Coronary artery (tissue), 2 donors: Measurements from ENCODE around the gene MTRF1.

Source experiments
- DNase-seq: peaks from one replicate; pipeline ENCODE4 v3.0.0-alpha.2; 2017; ENCODE audit warnings: low spot score
- H3K27ac ChIP-seq, 2 donors: fragments of 200-600 bp; sonication (generic); one replicate each; pipeline ENCODE4 v1.5.1; 2016 to 2019
- H3K4me3 ChIP-seq: fragments of 200-600 bp; sonication (generic); 2 replicates; pipeline ENCODE4 v1.5.1; 2016; ENCODE audit warnings: mild to moderate bottlenecking, moderate library complexity
- CTCF ChIP-seq: fragments of 200-600 bp; sonication (generic); IDR thresholded peaks from one replicate; pipeline ENCODE4 v1.5.1; 2019; ENCODE audit warnings: antibody characterized with exemption

The MTRF1 gene

GRCh38 chr13:41306271-41307145 lies 43.1 kb upstream of the MTRF1 start:
- H3K27ac ChIP-seq = no peak overlapping the region
- no peak for TF ChIP-seq CTCF
- no peak for DNase-seq

GRCh38 chr13:41304551-41304950 lies 41.2 kb upstream of the MTRF1 start:
- no peak overlapping the region for H3K4me3 ChIP-seq
- DNase-seq = no peak
- H3K27ac ChIP-seq = no peak overlapping the region
- TF ChIP-seq CTCF = no peak

More at GRCh38 chr13:41306271-41307145, 43.1 kb upstream of the MTRF1 start:
- no peak overlapping the region for H3K4me3 ChIP-seq

GRCh38 chr13:41302743-41303142 lies 39.4 kb upstream of the MTRF1 start:
- no peak for DNase-seq
- Histone ChIP-seq H3K4me3 (no peak overlapping the region), H3K27ac (no peak overlapping the region)
- no peak for TF ChIP-seq CTCF

DNA sequence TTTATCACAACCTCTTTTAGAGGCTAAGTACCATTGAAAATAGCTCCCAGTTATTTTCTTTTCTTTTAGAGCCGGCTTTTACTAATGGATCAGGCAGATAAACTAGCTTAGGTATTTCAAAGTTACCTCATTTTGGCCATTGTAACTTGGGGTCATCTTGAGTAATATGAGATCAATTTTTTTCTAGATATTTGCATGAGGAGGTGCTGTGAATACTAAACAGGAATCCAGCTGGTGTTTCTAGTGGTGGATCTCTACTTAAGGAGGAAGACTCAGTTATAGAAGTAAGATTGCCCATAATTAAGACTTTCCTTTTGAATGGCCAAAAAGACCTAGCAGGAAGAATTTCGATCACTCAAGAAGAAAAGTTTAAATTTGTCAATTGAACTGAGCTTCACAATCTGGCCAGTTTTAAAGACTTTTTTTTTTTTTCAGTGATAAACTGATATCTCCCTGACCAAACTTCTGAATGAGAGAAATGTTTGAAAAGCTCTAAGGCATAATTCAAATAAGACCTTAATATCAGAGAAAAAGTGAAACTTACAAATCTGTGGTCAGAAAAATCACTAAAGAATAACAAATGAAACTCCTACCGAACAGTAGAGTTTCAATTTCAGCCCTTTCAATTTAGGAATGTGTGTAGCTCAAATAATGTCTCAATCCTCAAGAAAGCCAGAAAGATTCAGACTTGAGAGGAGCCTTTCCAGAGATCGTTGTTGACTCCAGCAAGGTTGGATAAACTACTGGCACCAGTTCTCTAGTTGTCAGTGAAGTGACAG lies 36.1 kb upstream of the MTRF1 start:
- no peak for DNase-seq
- H3K4me3 ChIP-seq = no peak overlapping the region
- no peak overlapping the region for H3K27ac ChIP-seq
- no peak for TF ChIP-seq CTCF

GRCh38 chr13:41296879-41297646 lies 33.7 kb upstream of the MTRF1 start:
- no peak for DNase-seq
- TF ChIP-seq CTCF = no peak
- H3K4me3 ChIP-seq = no peak overlapping the region

DNA sequence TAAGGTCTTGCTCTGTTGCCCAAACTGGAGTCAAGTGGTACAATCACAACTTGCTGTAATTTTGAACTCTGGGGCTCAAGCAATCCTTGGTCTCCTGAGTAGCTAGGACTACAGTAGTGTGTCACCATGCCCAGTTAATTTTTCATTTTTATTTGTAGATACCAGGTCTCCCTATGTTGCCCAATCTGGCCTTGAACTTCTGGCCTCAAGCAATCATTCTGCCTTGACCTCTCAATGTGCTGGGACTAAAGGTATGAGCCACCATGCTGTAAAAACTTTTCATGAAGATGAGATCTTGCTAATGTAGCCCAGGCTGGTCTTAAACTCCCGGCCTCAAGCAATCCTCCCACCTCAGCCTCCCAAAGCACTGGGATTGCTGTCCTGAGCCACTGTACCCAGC lies 32.6 kb upstream of the MTRF1 start:
- DNase-seq = no peak
- Histone ChIP-seq H3K27ac (no peak overlapping the region), H3K4me3 (no peak overlapping the region)
- no peak for TF ChIP-seq CTCF

More at GRCh38 chr13:41296879-41297646, 33.7 kb upstream of the MTRF1 start:
- no peak overlapping the region for H3K27ac ChIP-seq
